NCI-H2196 treated with DMSO at 0.1 percent for 48 hours (cell line): ENCODE data around the gene ARHGEF26.

Experiments used
- DNase-seq: peaks from one replicate; lab custom pipeline; 2025; ENCODE audit not compliant: unreplicated experiment; lab: John Stamatoyannopoulos, UW

ARHGEF26 gene

DNA sequence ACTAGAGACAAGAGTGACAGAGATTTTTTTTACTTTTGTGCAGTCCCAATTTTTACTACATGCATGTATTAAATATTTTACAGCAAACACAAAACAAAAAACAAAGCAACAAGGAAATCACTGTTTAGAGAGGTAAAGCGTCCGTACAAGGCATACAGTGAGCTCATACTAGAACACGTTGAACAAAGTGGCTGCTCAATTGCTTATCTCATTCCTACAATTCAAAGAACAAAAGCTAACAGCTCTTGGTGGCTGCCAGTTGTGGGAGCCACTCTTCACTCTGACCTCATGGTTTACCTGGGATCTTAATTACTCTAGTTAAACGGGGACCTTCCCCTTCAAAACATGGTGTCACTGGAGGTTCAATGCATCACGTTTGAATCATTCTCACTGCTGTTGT lies 7.6 kb upstream of the ARHGEF26 start:
- no peak for DNase-seq

DNA sequence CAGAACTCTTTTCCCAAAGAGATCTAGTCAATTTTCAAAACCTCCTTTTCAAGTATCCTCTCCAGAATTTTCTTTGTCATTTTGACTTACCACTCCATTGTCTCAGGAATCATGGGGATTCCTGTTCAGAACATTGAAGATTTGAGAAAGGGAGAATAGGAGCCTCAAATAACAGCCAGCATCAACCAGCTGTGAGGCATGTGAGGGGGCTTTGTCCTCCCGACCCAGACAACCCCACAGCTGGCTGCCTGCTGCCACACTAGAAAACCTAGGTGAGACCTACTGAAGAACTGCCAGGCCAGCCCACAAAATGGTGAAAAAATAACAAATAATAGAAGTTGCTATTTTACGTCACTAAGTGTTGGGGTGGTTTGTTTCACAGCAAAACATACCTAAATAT lies 5.9 kb upstream of the ARHGEF26 start:
- no peak for DNase-seq

DNA sequence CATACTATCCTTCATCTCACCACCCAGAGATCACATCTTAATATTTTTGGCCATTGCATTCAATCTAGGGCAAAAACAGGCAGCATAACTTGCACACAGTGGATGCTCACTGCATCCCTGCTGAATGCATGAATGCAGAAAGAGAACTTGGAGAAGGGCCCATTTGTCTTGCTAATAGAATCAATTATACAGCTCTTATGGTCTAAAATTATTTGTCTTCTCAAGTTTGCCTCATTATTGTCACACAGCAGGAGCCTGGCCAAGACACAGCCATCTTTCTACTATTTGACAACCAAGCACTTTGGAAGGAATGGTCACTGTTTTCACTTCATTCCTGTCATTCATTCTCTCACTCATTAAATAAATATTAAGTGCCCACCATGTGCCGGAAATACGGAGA lies 1.2 kb upstream of the ARHGEF26 start:
- no peak for DNase-seq

DNA sequence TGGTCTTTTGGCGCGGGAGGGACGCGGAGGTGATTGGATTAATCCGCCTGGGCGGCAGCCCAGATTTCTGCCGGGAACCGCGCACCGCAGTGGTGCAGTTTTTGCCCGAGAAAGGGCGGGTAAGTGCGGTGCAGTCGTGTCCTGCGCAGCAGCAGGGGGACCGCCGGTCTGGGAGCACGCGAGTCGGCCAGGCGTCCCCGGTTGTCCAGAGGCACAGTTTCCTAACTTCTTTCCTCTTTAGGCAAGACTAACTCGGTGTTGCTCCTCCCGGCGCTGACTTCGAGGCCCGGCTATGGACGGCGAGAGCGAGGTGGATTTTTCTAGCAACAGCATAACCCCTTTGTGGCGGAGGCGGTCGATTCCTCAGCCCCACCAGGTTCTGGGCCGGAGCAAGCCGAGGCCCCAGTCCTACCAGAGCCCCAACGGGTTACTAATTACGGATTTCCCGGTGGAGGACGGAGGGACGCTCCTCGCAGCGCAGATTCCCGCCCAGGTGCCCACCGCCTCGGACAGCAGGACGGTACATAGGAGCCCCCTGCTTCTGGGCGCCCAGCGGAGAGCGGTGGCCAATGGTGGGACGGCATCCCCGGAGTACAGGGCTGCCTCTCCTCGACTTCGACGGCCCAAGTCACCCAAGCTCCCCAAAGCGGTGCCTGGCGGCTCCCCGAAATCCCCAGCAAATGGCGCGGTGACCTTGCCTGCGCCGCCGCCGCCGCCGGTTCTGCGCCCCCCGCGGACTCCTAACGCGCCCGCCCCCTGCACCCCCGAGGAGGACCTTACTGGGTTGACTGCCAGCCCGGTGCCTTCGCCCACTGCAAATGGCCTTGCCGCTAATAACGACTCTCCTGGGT lies 736 bp downstream of the ARHGEF26 start:
- no peak for DNase-seq

DNA sequence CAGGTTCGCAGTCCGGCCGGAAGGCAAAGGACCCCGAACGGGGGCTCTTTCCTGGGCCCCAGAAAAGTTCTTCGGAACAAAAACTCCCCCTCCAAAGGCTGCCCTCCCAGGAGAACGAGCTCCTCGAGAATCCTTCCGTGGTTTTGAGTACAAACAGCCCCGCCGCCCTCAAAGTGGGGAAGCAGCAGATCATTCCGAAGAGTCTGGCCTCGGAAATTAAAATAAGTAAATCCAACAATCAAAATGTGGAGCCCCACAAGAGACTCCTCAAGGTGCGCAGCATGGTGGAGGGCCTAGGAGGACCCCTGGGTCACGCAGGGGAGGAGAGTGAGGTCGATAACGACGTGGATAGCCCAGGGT lies 1.3 kb downstream of the ARHGEF26 start:
- no peak for DNase-seq

DNA sequence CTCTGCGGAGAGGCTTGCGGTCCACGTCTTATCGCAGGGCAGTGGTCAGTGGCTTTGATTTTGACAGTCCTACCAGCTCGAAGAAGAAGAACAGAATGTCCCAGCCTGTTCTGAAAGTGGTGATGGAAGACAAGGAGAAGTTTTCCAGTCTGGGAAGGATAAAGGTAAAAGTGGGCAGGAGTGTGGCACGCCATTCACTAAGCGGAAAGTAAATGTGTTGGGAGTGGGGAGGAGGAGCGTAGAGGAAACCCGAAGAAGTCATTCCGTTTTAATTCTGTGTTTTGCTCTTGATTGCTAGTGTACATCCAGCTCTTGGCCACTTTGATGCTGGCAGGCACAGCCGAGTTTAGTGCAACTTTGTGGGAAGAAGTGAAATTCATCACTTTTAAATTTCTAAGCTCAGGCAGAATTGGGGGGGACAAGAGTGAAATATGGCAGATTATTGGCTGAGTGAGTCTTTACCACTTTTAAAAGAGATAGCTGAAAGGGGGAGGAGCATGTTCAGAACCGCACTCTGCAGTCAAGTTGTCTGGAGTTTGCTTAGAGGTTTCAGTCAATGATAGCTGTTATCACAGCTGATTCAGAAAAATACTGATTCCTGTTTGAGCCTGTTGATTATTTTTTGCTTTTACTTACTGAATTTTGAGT lies 1.8 kb downstream of the ARHGEF26 start:
- no peak for DNase-seq

DNA sequence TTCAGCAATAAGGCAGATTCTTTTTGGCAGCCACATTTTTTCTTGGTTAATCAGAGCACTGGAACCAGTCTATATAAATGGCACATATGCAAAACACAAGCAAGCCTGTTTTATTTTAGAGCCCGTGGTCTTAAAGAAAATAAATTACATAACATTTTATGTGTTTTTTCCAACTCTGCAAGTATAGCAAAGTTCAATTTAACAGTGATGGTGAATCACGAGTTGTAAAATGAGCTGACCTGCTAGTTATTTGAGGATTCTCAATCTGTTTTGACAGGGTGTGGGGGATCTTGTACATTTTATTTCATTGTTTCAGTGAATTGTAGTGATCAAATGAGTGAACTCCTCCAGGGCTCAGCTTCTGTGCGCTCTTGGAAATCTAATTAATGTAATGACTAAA lies 2.7 kb downstream of the ARHGEF26 start:
- DNase-seq = no peak

DNA sequence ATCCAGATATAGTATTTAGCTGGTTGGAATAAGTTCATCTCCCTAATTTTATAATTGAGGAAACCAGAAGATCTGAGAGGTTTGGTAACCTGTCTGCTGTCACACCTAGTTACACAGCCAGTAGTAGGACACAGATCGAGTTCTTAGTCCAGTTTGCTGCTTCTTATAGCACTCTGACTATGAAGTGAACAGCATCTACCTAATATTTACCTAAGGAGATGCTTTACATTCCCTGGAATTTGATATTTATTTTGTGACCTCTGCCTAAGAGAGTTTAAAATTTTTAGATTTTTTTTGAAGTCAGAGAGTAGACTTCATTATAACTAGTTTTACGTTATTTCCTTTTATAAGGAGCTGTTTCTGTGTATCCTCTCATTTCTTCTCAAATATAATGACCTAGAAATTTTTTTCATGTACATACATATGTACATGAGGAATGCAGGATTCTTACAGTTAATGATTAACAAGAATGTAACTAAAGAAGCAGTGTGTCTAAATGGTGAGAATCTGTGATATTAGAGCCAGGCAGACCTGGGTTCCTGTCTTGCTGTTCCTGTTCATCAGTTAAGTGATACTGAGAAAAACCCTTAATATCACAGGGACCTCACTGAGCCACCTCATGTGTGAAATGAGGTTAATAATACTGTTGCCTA lies 4.3 kb downstream of the ARHGEF26 start:
- DNase-seq = no peak

DNA sequence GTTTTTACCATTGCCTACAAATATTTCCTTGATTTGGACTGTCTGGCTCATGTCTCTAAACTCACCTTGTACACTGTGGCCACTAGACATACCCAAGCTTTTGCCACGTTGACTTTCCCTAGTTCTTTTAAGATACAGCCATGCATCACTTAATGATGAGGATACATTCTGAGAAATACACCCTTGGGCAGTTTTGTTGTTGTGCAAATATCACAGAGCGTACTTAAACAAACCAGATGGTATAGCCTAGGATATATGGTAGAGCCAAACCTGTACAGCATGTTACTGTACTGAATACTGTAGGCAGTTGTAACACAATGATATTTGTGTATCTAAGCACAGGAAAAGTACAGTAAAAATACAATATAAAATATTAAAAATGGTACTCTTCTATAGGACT lies 5.5 kb downstream of the ARHGEF26 start:
- no peak for DNase-seq

DNA sequence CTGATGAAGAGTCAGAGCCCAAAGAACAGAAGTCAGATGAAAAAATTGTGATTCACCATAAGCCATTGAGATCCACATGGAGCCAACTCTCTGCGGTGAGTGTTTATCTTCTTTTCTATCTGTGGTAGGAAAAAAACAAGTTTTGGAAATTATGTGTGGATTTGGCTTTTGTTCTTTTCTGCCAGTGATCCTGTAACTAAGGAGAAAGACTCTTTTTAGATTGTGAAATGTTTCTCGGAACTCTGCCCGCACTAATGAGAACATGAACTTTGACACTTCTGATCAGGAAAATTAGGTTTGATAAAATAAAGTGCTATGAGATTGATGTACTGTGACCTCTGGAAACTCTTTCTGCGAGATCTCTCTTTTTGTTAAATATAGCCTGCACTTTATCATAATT lies 8.4 kb downstream of the ARHGEF26 start:
- no peak for DNase-seq

DNA sequence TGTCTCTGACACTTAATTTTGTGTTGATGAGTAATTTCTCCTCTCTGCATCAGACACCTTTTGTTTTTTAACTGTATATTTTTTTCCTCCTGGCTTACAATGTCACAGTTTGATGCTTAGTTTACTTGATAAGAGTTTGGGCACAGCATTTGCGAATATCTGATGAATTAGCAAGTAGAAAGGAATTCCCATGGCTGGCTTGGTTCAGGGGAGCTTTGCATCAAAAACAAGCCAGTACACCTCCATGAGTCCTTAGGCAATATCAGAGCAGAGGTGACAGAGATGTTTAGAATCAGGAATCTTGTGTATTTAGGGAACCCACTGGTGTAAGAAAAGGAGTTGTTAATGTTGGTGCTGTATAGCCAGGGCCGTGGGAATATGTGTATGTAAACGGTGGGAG lies 9.3 kb downstream of the ARHGEF26 start:
- no peak for DNase-seq

DNA sequence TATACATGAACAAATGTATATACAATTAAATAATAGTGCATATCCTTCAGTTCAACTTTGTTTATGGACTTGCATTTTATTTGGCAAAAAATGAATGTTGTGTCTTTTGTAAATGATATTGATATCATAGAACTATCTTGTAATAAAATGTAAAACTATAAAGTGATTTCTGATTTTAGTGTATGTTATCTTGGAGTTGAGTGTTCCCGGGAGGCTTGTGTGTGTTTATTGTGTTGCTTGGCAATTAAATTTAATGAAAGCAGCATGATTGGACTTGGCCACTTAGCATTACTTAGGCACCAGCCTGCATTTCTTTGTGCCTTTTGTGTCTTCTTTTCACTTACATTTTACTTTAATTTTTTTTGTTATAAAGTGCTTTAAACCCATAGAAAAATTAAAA lies 10.6 kb downstream of the ARHGEF26 start:
- no peak for DNase-seq

DNA sequence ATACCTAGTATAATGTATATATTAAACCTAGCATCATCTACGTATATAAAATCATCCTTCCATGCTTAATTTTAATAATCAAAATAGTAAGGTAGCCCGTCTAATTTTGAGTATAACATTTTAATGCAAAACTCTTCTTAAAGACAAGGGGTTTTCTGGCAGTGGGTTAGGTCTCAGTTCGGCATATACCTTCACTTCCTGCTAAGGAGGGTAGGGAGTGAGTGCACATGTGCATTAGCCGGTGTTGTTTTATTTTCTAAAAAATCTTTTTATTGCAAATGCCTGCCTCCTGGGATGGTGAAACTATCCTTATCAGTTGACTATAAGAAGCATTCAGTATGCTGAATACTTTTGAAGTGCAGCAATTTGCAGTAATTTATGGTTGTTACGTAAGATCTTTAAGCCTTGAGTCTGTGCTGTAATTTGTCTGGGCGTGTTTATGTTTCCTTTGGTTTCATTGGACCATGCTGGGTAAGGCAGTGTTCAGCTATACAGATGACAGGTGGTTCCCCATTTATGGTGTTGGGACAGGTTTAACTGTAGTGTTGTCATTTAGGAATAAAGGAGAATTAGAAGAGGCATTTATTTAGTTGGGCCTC lies 11.7 kb downstream of the ARHGEF26 start:
- DNase-seq = no peak

DNA sequence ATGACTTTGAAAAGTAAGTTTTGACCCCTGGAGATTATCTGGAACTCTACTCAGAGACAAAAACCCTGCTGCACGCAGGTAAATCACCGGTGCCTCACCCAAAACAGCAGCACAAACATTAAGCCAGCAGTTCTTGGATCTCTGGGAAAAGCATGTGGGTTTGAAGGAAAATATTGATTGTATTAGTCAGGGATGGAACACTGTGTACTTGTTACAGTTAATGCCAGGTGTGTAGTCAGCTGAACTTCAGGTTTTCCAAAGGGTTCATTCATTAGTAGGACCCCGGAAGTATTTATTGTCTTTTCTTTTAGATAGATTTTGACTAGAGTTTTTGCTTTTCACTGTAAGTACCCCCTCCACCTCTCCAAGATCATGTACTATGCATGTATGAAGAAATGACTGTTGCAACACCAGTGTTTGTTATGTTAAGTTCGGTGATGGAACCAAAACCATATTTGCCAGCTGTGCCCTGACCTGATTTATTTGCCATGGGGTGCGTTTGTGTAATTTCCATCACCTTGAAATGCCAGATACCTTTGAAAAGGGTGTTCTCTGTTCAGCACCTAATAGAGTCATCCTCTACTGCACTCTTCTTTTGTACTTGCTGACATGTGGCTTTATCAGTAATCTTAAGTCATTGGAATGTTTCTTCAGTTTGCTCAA lies 14.5 kb downstream of the ARHGEF26 start:
- no peak for DNase-seq

DNA sequence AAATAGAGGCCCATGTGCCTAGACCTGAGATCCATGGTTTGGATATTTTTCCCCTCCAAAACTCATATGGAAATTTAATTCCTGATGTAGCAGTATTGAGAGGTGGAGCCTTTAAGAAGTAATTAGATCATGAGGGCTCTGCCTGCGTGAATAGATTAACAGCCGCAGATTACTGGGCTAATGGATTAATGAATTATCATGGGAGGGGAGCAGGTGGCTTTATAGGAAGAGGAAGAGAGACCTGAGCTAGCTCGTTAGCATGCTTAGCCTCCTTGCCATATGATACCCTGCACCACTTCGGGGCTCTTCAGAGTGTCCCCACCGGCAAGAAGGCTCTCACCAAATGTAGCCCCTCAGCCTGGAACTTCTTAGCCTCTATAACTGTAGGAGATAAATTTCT lies 15.8 kb downstream of the ARHGEF26 start:
- DNase-seq = no peak

DNA sequence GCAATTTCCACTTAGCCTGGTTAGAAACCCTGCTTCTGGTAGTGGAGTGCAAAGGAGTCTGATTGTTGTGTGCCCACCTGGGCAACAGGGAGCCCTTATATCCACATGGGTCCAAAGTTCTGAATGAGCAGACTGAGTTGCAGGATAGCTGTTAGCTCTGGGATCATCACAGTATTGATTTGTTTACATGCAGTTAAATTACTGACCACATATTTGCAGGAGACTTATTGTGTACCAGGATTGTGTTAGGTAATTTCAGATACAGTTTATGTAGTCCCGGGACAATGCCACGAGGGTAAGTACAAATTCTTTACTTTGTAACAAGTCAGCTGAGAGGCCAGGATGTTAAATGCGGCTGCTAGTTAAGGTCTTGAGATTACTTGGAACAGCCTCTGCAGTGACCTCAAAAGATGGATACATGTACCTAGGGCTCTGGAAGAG lies 18.8 kb downstream of the ARHGEF26 start:
- no peak for DNase-seq

DNA sequence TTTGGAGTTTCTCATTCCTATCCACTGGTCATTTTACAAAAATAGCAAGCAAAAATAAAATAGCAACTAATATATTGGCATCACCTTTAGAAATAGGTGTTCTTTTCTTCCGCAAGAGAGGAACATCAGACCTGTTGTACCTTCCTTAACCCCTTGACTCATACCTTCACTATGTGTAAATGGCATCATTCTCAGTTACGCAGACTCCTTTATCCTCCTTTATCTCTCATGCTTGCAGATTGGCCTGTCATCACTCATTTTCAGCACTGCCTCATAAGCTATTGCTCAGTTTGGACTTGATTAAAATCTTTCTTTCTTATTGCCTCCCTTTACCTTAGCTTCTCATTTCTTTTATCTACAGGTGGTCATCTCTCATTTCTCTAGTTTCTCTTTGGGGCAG lies 21.4 kb downstream of the ARHGEF26 start:
- DNase-seq = no peak

DNA sequence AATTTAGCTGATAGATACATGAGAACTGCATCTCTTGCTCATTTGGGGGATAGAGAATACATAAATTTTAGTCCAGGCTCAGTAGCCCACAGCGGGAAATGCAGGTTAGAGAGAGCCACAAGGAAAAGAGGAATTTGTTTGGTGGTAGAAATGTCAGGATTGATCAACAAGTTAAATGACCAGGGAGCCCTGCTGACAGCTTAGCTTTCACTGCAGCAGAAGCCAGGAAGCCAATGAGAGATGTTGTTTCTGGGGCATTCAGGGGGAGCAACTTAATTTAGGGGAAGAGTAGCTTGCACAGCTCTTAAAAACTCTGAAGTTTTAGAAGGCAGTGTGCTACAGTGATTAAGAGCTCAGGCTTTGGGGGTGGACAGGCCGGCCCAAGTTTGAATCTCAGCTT lies 22.7 kb downstream of the ARHGEF26 start:
- no peak for DNase-seq

DNA sequence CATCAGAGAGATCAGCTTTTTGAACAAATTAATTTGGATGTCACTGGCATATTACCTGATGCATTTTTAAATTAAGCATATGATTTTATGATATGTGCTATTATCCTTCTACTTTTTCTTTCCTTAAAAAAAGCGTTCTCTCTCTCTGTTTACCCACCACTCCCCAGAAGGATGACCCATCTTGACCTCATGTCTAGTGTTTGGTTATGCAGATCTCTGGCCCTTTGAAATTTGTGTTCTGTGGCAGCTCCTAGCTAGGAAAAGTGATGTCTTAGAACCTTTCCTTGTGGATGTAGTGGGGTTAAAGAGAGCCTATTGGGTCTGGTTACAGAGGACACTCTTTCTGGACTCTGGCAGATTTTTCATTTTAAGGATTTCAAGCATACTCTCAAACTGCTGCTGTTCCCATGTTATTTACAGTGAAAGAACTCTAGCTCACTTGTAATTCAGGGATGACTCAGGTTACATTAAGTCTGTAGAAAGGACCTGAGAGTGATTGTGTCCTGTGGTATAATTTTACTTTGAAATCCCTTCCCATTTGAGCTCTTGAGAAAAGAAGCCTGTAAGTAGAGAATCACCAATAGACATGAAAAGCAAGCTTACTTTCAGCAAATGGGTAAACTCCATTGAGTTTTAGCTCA lies 23.8 kb downstream of the ARHGEF26 start:
- DNase-seq = no peak

DNA sequence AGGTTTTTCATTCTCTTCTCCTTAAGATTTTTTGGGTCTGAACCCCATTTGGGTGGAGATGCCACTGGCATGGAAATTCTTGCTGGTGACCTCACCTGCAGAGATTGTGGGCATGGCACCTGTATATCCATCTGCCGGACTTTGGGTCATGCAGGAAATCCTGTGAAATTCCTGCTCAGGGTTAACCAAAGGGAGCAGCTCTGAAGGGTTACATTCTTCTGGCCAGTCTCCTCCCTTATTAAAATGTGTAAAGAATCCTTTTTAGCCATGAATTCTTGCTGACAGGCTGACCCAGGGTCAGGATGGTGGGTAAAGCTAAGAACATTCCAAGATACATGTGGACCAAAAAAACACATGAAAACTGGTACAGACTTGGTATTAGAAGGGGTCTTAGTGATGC lies 27.4 kb downstream of the ARHGEF26 start:
- no peak for DNase-seq

DNA sequence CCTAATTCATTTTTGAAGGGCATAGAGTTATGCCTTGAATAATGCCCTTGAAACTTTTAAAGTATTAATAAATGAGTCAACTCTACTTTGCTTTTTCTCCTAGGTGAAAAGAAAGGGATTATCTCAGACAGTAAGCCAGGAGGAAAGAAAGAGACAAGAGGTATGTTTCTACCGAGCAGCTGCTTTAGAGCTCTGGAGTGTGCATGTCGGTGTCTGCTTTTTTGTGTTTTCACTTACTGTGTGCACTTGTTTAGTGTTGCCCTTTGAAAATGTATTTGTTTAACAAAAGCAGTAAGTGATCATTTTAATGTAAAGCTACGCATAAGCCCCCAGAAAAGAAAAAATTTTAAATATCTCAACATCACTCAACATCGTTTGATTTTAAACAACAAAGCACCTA lies 28.1 kb downstream of the ARHGEF26 start:
- DNase-seq = no peak
